Activated T-cell treated with anti-CD3 and anti-CD28 coated beads, Interleukin-2, amount 50 U/mL, for 72 hours (primary cell): ENCODE data around the gene TMEM121. TPM values are rescaled to one million over a fixed set of nuclear protein-coding genes. Genes with fewer than 3 reads are reported as not detected.

ENCODE experiments used
- ATAC-seq, 2 donors: fragments of 150-1000 bp; cut with Tn5 transposase; replicated peaks in 1 of 2; 2 replicates each; pipeline ENCODE4 v1.10.0; 2021; ENCODE audit warnings: moderate library complexity in 2 of 2, mild to moderate bottlenecking in 1 of 2
- DNase-seq, 2 donors: peaks; one replicate each; pipeline ENCODE4 v3.0.0; 2021 to 2022; ENCODE audit warnings: mixed read lengths in 1 of 2
- H3K27ac Mint-ChIP-seq: one replicate; pipeline ENCODE4 v1.8.0; 2022; ENCODE audit warnings: mild to moderate bottlenecking, moderate library complexity, mixed read lengths
- H3K27me3 Mint-ChIP-seq: one replicate; pipeline ENCODE4 v1.8.0; 2022; ENCODE audit warnings: low read depth, mixed read lengths
- H3K36me3 Mint-ChIP-seq, 2 donors: one replicate each; pipeline ENCODE4 v1.8.0; 2022; ENCODE audit warnings: mixed read lengths in 2 of 2, mild to moderate bottlenecking in 1 of 2; ENCODE audit not compliant: insufficient read depth in 2 of 2
- H3K4me1 Mint-ChIP-seq: one replicate; pipeline ENCODE4 v1.8.0; 2022; ENCODE audit warnings: low read depth, mixed read lengths
- H3K4me3 Mint-ChIP-seq, 2 donors: one replicate each; pipeline ENCODE4 v1.8.0; 2022; ENCODE audit warnings: mild to moderate bottlenecking in 2 of 2, mixed read lengths in 2 of 2, moderate library complexity in 2 of 2
- H3K9me3 Mint-ChIP-seq, 2 donors: one replicate each; pipeline ENCODE4 v1.8.0; 2022; ENCODE audit warnings: mixed read lengths in 2 of 2
- total RNA-seq, 2 donors: library from RNA; stranded (reverse); gene quantifications; one replicate each; pipeline ENCODE4 v1.2.3, GENCODE V29; 2022

TMEM121 gene
- 1 to 10 TPM; 6.3 to 7.9 TPM for total RNA-seq

GRCh38 chr14:105525861-105526775, at the start of gene TMEM121:
Gene TMEM121, plus strand, starts transcription at chr14:105526583. Its CDS starts 2,252 bp downstream, at chr14:105528835.
- H3K9me3 Mint-ChIP-seq = no peaks in the 10 kb centered on the region
- DNase-seq (peak; percentile 46 to 48), ATAC-seq (peak; percentile 41 to 42)
- H3K27me3 Mint-ChIP-seq = peaks cover 17% of the 10 kb centered on the region
- peaks cover 15% of the 10 kb centered on the region for H3K4me1 Mint-ChIP-seq
- peaks cover 0 to 2% of the 10 kb centered on the region in 2 donors for H3K36me3 Mint-ChIP-seq
- peak within 1 kb of the TSS; percentile 68 for H3K27ac Mint-ChIP-seq
- peak within 1 kb of the TSS; percentile 90 to 91 for H3K4me3 Mint-ChIP-seq

DNA sequence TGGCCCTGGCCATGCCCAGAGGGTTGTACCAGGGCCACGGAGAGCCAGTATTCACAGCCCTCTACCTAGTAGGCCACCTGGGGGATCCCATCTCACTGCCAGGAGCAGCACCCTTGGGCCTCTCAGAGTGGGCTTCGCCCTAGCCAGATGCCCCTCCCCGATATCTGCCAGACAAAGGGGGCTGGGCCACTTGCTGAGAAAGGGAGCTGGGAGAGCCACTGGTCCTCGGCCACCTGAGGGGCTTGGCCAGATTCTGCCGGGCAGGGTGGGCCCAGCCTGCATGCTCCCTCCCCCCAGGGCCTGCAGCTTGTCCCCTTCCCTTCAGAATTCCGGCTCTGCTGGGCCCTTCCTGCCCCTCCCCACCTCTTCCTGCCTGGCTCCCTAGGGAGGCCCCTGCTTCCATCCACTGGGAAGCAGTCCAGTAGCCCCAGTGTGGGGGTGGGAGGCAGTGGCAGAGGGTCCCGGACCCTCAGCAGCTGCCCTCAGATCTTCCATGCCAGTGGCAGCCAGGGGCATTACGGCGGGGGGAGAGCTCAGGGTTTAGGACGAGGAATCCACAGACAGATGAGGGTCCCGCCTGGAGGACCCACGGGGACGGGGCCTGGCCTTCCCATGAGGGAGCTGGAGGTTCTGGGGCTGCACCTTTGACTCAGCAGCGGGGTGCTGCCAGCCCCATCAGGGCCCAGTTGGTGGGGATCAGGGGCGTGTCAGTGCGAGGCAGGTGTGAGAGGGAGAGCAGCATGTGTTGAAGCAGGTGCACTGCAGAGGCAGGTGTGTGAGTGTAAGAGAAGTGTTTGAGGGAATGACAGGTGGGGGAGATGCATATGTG, 49.3 kb upstream of the TMEM121 start:
- Mint-ChIP-seq H3K4me3 (peak overlapping the region; percentile 5 to 34), H3K4me1 (peaks cover 24% of the 10 kb centered on the region), H3K27me3 (peaks cover 20% of the 10 kb centered on the region), H3K27ac (no peak overlapping the region), H3K36me3 (peaks cover 4 to 6% of the 10 kb centered on the region in 2 donors), H3K9me3 (no peaks in the 10 kb centered on the region)
- no peak for ATAC-seq
- no peak for DNase-seq

DNA sequence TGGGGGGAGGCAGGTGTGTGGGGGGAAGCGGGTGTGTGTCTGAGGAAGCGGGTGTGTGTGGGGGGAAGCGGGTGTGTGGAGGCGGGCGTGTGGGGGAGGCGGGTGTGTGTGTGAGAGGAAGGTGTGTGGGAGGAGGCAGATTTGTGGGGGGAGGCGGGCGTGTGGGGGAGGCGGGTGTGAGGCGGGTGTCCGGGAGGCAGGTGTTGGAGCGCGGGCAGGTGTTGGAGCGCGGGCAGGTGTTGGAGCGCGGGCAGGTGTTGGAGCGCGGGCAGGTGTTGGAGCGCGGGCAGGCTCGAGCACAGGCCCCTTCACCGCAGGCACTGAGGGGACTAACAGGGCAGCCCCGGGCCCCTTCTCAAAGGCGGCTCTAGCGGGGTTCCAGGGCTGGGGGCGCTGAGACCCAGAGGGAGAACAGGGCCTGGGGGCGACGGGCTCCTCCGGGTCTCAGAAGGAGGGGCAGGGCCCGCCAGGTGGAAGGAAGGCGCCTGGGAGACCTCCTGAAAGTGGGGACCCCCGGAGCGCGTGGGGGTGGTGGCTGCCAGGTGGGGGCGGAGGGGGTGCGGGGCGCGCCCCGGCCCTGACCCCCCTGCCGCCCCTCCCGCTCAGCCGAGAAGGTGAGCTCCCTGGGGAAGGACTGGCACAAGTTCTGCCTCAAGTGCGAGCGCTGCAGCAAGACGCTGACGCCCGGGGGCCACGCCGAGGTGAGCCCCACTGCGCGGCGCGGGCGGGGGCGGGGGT, 48.6 kb upstream of the TMEM121 start:
- Mint-ChIP-seq H3K9me3 (no peaks in the 10 kb centered on the region), H3K4me1 (peaks cover 32% of the 10 kb centered on the region), H3K27ac (no peak overlapping the region), H3K4me3 (no peak overlapping the region), H3K36me3 (peaks cover 4 to 6% of the 10 kb centered on the region in 2 donors), H3K27me3 (peaks cover 20% of the 10 kb centered on the region)
- DNase-seq (no peak), ATAC-seq (no peak)

- H3K36me3 Mint-ChIP-seq = peaks cover 4 to 6% of the 10 kb centered on the region in 2 donors
- no peak for DNase-seq
- no peak for ATAC-seq
- no peaks in the 10 kb centered on the region for H3K9me3 Mint-ChIP-seq
- peaks cover 37% of the 10 kb centered on the region for H3K4me1 Mint-ChIP-seq
- no peak overlapping the region for H3K27ac Mint-ChIP-seq
- H3K27me3 Mint-ChIP-seq = peaks cover 20% of the 10 kb centered on the region
- no peak overlapping the region for H3K4me3 Mint-ChIP-seq
Measured at GRCh38 chr14:105478398-105479251, 47.8 kb upstream of the TMEM121 start.

GRCh38 chr14:105479431-105480158, 46.8 kb upstream of the TMEM121 start:
- no peaks in the 10 kb centered on the region for H3K9me3 Mint-ChIP-seq
- peaks cover 20% of the 10 kb centered on the region for H3K27me3 Mint-ChIP-seq
- peaks cover 44% of the 10 kb centered on the region for H3K4me1 Mint-ChIP-seq
- peaks cover 4 to 6% of the 10 kb centered on the region in 2 donors for H3K36me3 Mint-ChIP-seq
- peak overlapping the region in 1 of 2 donors; percentile 45 for H3K4me3 Mint-ChIP-seq
- no peak for DNase-seq
- no peak for ATAC-seq
- no peak overlapping the region for H3K27ac Mint-ChIP-seq

GRCh38 chr14:105480199-105480746, 46.1 kb upstream of the TMEM121 start:
- DNase-seq (no peak), ATAC-seq (no peak)
- peaks cover 47% of the 10 kb centered on the region for H3K4me1 Mint-ChIP-seq
- no peak overlapping the region for H3K4me3 Mint-ChIP-seq
- H3K36me3 Mint-ChIP-seq = peaks cover 4 to 6% of the 10 kb centered on the region in 2 donors
- H3K27ac Mint-ChIP-seq = no peak overlapping the region
- no peaks in the 10 kb centered on the region for H3K9me3 Mint-ChIP-seq
- H3K27me3 Mint-ChIP-seq = peaks cover 20% of the 10 kb centered on the region

GRCh38 chr14:105480807-105481801, 45.3 kb upstream of the TMEM121 start:
- peak overlapping the region; percentile 84 for H3K4me3 Mint-ChIP-seq
- H3K4me1 Mint-ChIP-seq = peaks cover 55% of the 10 kb centered on the region
- H3K27me3 Mint-ChIP-seq = peaks cover 20% of the 10 kb centered on the region
- H3K9me3 Mint-ChIP-seq = no peaks in the 10 kb centered on the region
- peaks cover 4 to 6% of the 10 kb centered on the region in 2 donors for H3K36me3 Mint-ChIP-seq
- ATAC-seq = peak; percentile 64 to 70
- no peak overlapping the region for H3K27ac Mint-ChIP-seq
- DNase-seq = peak; percentile 88 to 94

- no peaks in the 10 kb centered on the region for H3K9me3 Mint-ChIP-seq
- H3K27me3 Mint-ChIP-seq = peaks cover 20% of the 10 kb centered on the region
- H3K4me1 Mint-ChIP-seq = peaks cover 61% of the 10 kb centered on the region
- peak; percentile 75 to 78 for ATAC-seq
- DNase-seq = peak; percentile 92 to 93
- peaks cover 4 to 6% of the 10 kb centered on the region in 2 donors for H3K36me3 Mint-ChIP-seq
- H3K27ac Mint-ChIP-seq = peak overlapping the region; percentile 89
- peak overlapping the region; percentile 80 to 84 for H3K4me3 Mint-ChIP-seq
Measured at GRCh38 chr14:105481886-105482457, 44.4 kb upstream of the TMEM121 start.

GRCh38 chr14:105482486-105483110, 43.8 kb upstream of the TMEM121 start:
- peak overlapping the region; percentile 80 to 84 for H3K4me3 Mint-ChIP-seq
- ATAC-seq = no peak

More at GRCh38 chr14:105482486-105483110, 43.8 kb upstream of the TMEM121 start:
- H3K9me3 Mint-ChIP-seq = no peaks in the 10 kb centered on the region
- H3K4me1 Mint-ChIP-seq = peaks cover 55% of the 10 kb centered on the region
- H3K27ac Mint-ChIP-seq = peak overlapping the region; percentile 89
- peaks cover 0 to 2% of the 10 kb centered on the region in 2 donors for H3K36me3 Mint-ChIP-seq
- H3K27me3 Mint-ChIP-seq = peaks cover 14% of the 10 kb centered on the region
- no peak for DNase-seq
